ENCODE measurements around the gene IL1RN.

Gene IL1RN

DNA sequence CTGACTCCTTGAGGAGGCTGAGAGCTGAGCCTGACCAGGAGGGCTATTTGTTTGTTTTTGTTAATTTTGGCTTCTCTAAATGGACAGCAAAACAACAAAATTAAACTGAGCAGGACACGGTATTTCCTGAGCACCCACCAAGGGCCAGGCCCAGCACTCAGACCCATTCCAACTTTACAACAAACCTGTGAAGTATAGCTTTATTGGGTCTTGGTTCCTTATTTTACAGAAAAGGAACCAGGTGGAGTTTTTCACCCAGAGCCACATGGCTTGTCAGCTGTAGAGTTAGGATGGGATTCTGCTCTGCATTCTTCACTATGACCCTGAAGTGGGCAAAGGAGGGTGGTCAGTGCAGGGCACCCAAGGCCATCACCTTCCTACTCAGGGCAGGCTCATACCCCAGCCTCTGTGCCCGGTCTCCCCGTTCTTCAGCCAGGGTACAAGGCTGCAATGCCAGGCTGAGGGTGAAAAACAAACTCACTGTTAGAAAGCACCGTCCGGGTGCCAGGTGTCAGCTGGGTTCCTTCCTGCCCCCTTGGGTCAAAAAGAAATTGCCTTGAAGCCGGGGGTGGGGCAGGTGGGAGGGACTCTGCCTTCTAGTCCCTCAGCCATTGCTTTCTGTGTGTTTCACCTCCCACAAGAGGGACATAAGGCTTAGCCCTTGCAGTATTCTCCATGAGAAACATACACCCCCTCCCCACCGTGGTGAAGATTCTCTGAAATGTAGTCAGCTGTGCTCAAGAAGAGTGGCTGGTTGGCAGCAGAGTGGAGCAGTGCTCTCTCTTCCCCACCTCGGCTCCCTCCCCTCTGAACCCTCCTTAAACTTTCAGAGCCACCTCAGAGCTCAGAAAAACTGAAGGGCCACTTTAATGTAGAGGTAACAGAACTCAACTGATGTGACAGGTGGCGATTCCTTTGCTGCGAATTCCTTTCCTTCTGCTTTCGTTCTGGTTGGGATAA is 48.6 kb downstream of the IL1RN start:
- no peak overlapping the region for H3K23ac ChIP-seq (ENCODE audit: low read length in 2 of 2)
- no peak overlapping the region for H3K4ac ChIP-seq (ENCODE audit: low read depth in 1 of 2, low read length in 2 of 2)

DNA sequence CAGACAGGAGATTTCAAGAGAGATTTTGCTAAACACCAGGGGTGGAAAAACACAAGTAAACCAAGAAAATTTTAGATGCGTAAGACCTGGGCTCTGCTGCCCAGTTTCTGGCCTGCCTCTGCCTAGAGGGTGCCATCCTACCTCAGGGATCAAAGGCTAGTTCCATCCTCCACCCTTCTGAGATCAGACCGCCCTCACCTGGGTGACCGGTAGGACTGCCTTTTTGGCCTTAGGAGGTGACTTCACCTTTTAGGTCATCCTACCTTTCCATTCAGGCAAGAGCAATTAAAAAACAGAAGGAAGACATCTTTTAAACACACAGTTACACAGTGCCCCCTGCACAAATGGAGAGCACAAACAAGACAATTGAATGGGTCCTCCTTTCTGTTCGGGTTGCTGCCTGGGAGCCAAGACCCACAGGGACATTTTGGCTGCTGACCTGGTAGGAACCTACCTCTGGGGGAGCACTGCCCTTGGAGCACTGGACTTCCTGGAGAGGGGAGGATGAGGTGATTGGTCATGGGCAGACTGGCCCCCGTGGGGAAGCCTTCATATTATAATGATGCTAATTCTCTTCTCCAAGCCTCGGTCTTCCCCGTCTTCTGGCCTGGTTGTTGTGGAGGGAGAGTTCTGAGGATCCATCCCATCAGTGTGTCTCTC is 49.4 kb downstream of the IL1RN start:
- H3K27ac ChIP-seq (ENCODE audit: low read length, poor library complexity, severe bottlenecking): no peak overlapping the region
- peaks cover 16% of the 10 kb centered on the region for H3K4me1 ChIP-seq (ENCODE audit: control insufficient read depth, insufficient read depth, low read depth, low read length)
- H2AFZ ChIP-seq (ENCODE audit: low read depth, low read length): no peak overlapping the region
- no peak overlapping the region for H3K18ac ChIP-seq (ENCODE audit: low read depth in 1 of 2, low read length in 2 of 2)
- H3K9ac ChIP-seq (ENCODE audit: low read length): no peak overlapping the region
- H2AK5ac ChIP-seq (ENCODE audit: low read length, severe bottlenecking): no peak overlapping the region
- H3K4me2 ChIP-seq (ENCODE audit: low read length, poor library complexity, severe bottlenecking): no peak overlapping the region
- no peak overlapping the region for H3K14ac ChIP-seq (ENCODE audit: low read length in 2 of 2)
- H4K8ac ChIP-seq (ENCODE audit: low read length): no peak overlapping the region
- WGBS: 81% methylated on average over 6 of the region's 7 CpGs
- H3K23ac ChIP-seq (ENCODE audit: low read length in 2 of 2): no peak overlapping the region
- no peak overlapping the region for H2BK120ac ChIP-seq (ENCODE audit: low read depth, low read length)
- no peak overlapping the region for H3K4ac ChIP-seq (ENCODE audit: low read depth in 1 of 2, low read length in 2 of 2)
- H2BK15ac ChIP-seq (ENCODE audit: low read depth, poor library complexity, severe bottlenecking): no peak overlapping the region
- no peak overlapping the region for H4K91ac ChIP-seq (ENCODE audit: low read length)
- no peaks in the 10 kb centered on the region for H3K27me3 ChIP-seq (ENCODE audit: control insufficient read depth in 1 of 2, insufficient read depth in 1 of 2, low read length in 2 of 2)
- no peak overlapping the region for H2BK5ac ChIP-seq (ENCODE audit: low read depth, low read length, poor library complexity, severe bottlenecking)
- H3K79me1 ChIP-seq (replicated peaks; ENCODE audit: low read length, poor library complexity, severe bottlenecking): no peaks in the 10 kb centered on the region
- DNase-seq: no peak
- H3K9me3 ChIP-seq (ENCODE audit: control insufficient read depth, low read length): no peaks in the 10 kb centered on the region
- no peak overlapping the region for H3K4me3 ChIP-seq (ENCODE audit: insufficient read depth in 1 of 2, low read depth in 1 of 2, low read length in 2 of 2)
- H3K36me3 ChIP-seq (ENCODE audit: control insufficient read depth in 1 of 2, insufficient read depth in 2 of 2, low read depth in 1 of 2, low read length in 2 of 2): peaks cover 0 to 3% of the 10 kb centered on the region in 2 experiments
- H2BK12ac ChIP-seq (ENCODE audit: low read length in 2 of 2): no peak overlapping the region

More for the DNA sequence above, 48.6 kb downstream of the IL1RN start:
- Histone ChIP-seq H2BK5ac (ENCODE audit: low read depth, low read length, poor library complexity, severe bottlenecking) (no peak overlapping the region), H3K79me1 (replicated peaks; ENCODE audit: low read length, poor library complexity, severe bottlenecking) (no peaks in the 10 kb centered on the region), H3K4me1 (ENCODE audit: control insufficient read depth, insufficient read depth, low read depth, low read length) (peaks cover 14% of the 10 kb centered on the region), H3K27me3 (ENCODE audit: control insufficient read depth in 1 of 2, insufficient read depth in 1 of 2, low read length in 2 of 2) (no peaks in the 10 kb centered on the region), H3K4me3 (ENCODE audit: insufficient read depth in 1 of 2, low read depth in 1 of 2, low read length in 2 of 2) (no peak overlapping the region), H3K36me3 (ENCODE audit: control insufficient read depth in 1 of 2, insufficient read depth in 2 of 2, low read depth in 1 of 2, low read length in 2 of 2) (peaks cover 0 to 3% of the 10 kb centered on the region in 2 experiments), H3K4me2 (ENCODE audit: low read length, poor library complexity, severe bottlenecking) (no peak overlapping the region), H2AK5ac (ENCODE audit: low read length, severe bottlenecking) (no peak overlapping the region), H4K91ac (ENCODE audit: low read length) (no peak overlapping the region), H2BK120ac (ENCODE audit: low read depth, low read length) (no peak overlapping the region), H3K9me3 (ENCODE audit: control insufficient read depth, low read length) (no peaks in the 10 kb centered on the region), H3K18ac (ENCODE audit: low read depth in 1 of 2, low read length in 2 of 2) (no peak overlapping the region), H2AFZ (ENCODE audit: low read depth, low read length) (no peak overlapping the region), H2BK15ac (ENCODE audit: low read depth, poor library complexity, severe bottlenecking) (no peak overlapping the region), H2BK12ac (ENCODE audit: low read length in 2 of 2) (no peak overlapping the region), H4K8ac (ENCODE audit: low read length) (no peak overlapping the region), H3K14ac (ENCODE audit: low read length in 2 of 2) (no peak overlapping the region), H3K9ac (ENCODE audit: low read length) (no peak overlapping the region), H3K27ac (ENCODE audit: low read length, poor library complexity, severe bottlenecking) (no peak overlapping the region)
- DNase-seq: no peak
- 85% methylated on average over 10 of the region's 11 CpGs for WGBS

DNA sequence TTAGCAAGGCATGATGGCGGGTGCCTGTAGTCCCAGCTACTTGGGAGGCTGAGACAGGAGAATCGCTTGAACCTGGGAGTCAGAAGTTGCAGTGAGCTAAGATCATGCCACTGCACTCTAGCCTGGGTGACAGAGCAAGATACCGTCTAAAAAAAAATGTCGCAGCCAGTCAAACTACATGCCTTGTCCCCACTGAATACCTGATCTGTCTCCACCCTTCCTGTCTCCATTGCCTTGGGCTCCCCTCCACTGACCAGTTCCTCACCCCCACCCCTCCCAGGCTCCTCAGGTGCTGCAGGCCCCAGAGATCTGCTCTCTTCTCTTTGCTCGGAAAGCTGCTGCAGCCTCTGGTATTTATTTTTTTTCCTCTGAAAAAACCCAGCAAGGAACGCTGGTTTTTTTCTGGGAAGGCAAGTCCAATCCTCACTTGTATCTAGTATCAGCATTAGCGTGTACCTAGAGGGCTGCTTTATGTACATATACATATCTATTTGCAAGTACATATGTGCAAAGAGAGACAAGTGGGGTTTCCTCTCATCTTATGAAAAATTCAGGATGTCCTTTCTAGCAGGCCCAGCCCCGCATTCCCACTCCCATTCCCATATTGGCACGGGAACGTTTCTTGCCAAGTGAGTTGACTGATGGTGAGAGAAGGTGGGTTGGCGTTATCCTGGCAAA is 50.8 kb downstream of the IL1RN start:
- H3K79me1 ChIP-seq (replicated peaks; ENCODE audit: low read length, poor library complexity, severe bottlenecking): no peaks in the 10 kb centered on the region
- peaks cover 0 to 15% of the 10 kb centered on the region in 2 experiments for H3K36me3 ChIP-seq (ENCODE audit: control insufficient read depth in 1 of 2, insufficient read depth in 2 of 2, low read depth in 1 of 2, low read length in 2 of 2)
- no peak overlapping the region for H4K91ac ChIP-seq (ENCODE audit: low read length)
- H2AK5ac ChIP-seq (ENCODE audit: low read length, severe bottlenecking): no peak overlapping the region
- no peak overlapping the region for H3K18ac ChIP-seq (ENCODE audit: low read depth in 1 of 2, low read length in 2 of 2)
- H2BK12ac ChIP-seq (ENCODE audit: low read length in 2 of 2): no peak overlapping the region
- no peak overlapping the region for H3K4me3 ChIP-seq (ENCODE audit: insufficient read depth in 1 of 2, low read depth in 1 of 2, low read length in 2 of 2)
- H2BK15ac ChIP-seq (ENCODE audit: low read depth, poor library complexity, severe bottlenecking): no peak overlapping the region
- H3K27ac ChIP-seq (ENCODE audit: low read length, poor library complexity, severe bottlenecking): no peak overlapping the region
- H3K27me3 ChIP-seq (ENCODE audit: control insufficient read depth in 1 of 2, insufficient read depth in 1 of 2, low read length in 2 of 2): no peaks in the 10 kb centered on the region
- H3K9me3 ChIP-seq (ENCODE audit: control insufficient read depth, low read length): no peaks in the 10 kb centered on the region
- no peak overlapping the region for H2BK120ac ChIP-seq (ENCODE audit: low read depth, low read length)
- 87% methylated on average over 8 of the region's 11 CpGs for WGBS
- H3K4me1 ChIP-seq (ENCODE audit: control insufficient read depth, insufficient read depth, low read depth, low read length): peaks cover 16% of the 10 kb centered on the region
- no peak overlapping the region for H2AFZ ChIP-seq (ENCODE audit: low read depth, low read length)
- no peak for DNase-seq
- H4K8ac ChIP-seq (ENCODE audit: low read length): no peak overlapping the region
- no peak overlapping the region for H3K9ac ChIP-seq (ENCODE audit: low read length)
- no peak overlapping the region for H2BK5ac ChIP-seq (ENCODE audit: low read depth, low read length, poor library complexity, severe bottlenecking)
- H3K14ac ChIP-seq (ENCODE audit: low read length in 2 of 2): no peak overlapping the region
- no peak overlapping the region for H3K4ac ChIP-seq (ENCODE audit: low read depth in 1 of 2, low read length in 2 of 2)
- H3K23ac ChIP-seq (ENCODE audit: low read length in 2 of 2): no peak overlapping the region
- no peak overlapping the region for H3K4me2 ChIP-seq (ENCODE audit: low read length, poor library complexity, severe bottlenecking)

DNA sequence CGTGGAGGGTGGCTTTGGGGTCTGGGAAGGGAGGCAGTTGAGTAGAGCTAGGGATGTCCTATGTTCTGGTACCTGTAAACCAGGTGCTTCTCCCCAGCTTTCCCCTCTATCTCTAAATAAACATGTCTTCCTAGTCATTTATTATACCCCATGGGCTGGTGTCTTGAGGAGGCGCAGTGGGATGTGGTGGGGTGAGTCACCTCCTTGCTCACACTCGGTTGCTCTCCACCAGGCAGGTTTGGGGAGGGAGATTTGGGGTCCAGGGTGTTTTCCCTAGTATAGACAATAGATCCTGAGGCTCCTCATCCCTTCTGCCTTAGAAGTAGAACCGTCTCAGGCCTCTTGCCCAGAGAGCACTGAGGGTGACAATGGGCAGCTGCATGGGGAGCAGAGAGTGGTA is 51.5 kb downstream of the IL1RN start:
- Histone ChIP-seq H2BK5ac (ENCODE audit: low read depth, low read length, poor library complexity, severe bottlenecking) (no peak overlapping the region), H3K14ac (ENCODE audit: low read length in 2 of 2) (no peak overlapping the region), H2BK12ac (ENCODE audit: low read length in 2 of 2) (no peak overlapping the region)

More for the DNA sequence above, 51.5 kb downstream of the IL1RN start:
- Histone ChIP-seq H3K79me1 (replicated peaks; ENCODE audit: low read length, poor library complexity, severe bottlenecking) (no peaks in the 10 kb centered on the region), H3K9me3 (ENCODE audit: control insufficient read depth, low read length) (no peaks in the 10 kb centered on the region), H3K4me3 (ENCODE audit: insufficient read depth in 1 of 2, low read depth in 1 of 2, low read length in 2 of 2) (no peak overlapping the region), H4K91ac (ENCODE audit: low read length) (no peak overlapping the region), H3K18ac (ENCODE audit: low read depth in 1 of 2, low read length in 2 of 2) (no peak overlapping the region), H3K4me1 (ENCODE audit: control insufficient read depth, insufficient read depth, low read depth, low read length) (peaks cover 16% of the 10 kb centered on the region), H3K23ac (ENCODE audit: low read length in 2 of 2) (no peak overlapping the region), H2BK15ac (ENCODE audit: low read depth, poor library complexity, severe bottlenecking) (no peak overlapping the region), H3K4me2 (ENCODE audit: low read length, poor library complexity, severe bottlenecking) (no peak overlapping the region), H3K4ac (ENCODE audit: low read depth in 1 of 2, low read length in 2 of 2) (no peak overlapping the region), H3K27ac (ENCODE audit: low read length, poor library complexity, severe bottlenecking) (no peak overlapping the region), H4K8ac (ENCODE audit: low read length) (no peak overlapping the region), H3K36me3 (ENCODE audit: control insufficient read depth in 1 of 2, insufficient read depth in 2 of 2, low read depth in 1 of 2, low read length in 2 of 2) (peaks cover 0 to 16% of the 10 kb centered on the region in 2 experiments), H3K27me3 (ENCODE audit: control insufficient read depth in 1 of 2, insufficient read depth in 1 of 2, low read length in 2 of 2) (no peaks in the 10 kb centered on the region), H2AK5ac (ENCODE audit: low read length, severe bottlenecking) (no peak overlapping the region), H2BK120ac (ENCODE audit: low read depth, low read length) (no peak overlapping the region), H3K9ac (ENCODE audit: low read length) (no peak overlapping the region), H2AFZ (ENCODE audit: low read depth, low read length) (no peak overlapping the region)
- 71% methylated on average over 3 of the region's 4 CpGs for WGBS
- no peak for DNase-seq

Measured in mesenchymal stem cell (in vitro differentiated cells and primary cell).